ENCODE data around the gene PAK4.
"Not testable (repeated sequence)": the region's sequence is repeated elsewhere in the genome, so short reads cannot be mapped to it uniquely, and the experiment has no call there.

The PAK4 gene

GRCh38 chr19:39130337-39131254, 5.0 kb downstream of the PAK4 start:
- no peak for DNase-seq (ENCODE audit: low read depth in 2 of 2)

- DNase-seq (ENCODE audit: low read depth in 2 of 2), result no peak
Measured at GRCh38 chr19:39131255-39131755, 5.7 kb downstream of the PAK4 start.

- DNase-seq (ENCODE audit: low read depth in 2 of 2), result no peak
Measured at GRCh38 chr19:39132344-39132969, 6.9 kb downstream of the PAK4 start.

- DNase-seq (ENCODE audit: low read depth in 2 of 2), result no peak
Measured at GRCh38 chr19:39133431-39134270, 8.1 kb downstream of the PAK4 start.

- no peak for DNase-seq (ENCODE audit: low read depth in 2 of 2)
Measured at GRCh38 chr19:39135701-39136100, 10.1 kb downstream of the PAK4 start.

GRCh38 chr19:39136225-39136940, 10.8 kb downstream of the PAK4 start:
- DNase-seq (ENCODE audit: low read depth in 2 of 2), result no peak

DNA sequence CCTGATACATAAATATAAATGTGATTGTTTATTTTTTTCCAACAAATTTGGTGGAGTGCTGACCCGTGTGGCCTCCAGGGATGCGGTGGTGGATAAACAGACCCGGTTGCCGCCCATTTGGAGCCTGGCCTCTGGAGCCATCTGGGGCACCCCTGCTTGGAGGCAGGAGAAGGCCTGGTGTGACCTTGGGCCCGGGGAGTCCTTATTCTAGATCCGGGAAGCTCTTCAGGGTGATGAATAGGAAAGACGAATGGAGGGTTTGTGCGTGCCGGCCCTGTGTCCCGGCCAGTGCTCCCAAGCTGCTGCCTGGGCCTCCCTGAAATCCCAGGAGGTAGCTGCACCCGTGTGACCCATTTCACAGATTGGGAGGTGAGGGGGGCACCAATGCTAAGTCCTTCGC, 11.5 kb downstream of the PAK4 start:
- no peak for DNase-seq (ENCODE audit: low read depth in 2 of 2)

- DNase-seq (ENCODE audit: low read depth in 2 of 2), result no peak
Measured at GRCh38 chr19:39138221-39139211, 12.9 kb downstream of the PAK4 start.

GRCh38 chr19:39139305-39139874, 13.8 kb downstream of the PAK4 start:
- no peak for DNase-seq (ENCODE audit: low read depth in 2 of 2)

DNA sequence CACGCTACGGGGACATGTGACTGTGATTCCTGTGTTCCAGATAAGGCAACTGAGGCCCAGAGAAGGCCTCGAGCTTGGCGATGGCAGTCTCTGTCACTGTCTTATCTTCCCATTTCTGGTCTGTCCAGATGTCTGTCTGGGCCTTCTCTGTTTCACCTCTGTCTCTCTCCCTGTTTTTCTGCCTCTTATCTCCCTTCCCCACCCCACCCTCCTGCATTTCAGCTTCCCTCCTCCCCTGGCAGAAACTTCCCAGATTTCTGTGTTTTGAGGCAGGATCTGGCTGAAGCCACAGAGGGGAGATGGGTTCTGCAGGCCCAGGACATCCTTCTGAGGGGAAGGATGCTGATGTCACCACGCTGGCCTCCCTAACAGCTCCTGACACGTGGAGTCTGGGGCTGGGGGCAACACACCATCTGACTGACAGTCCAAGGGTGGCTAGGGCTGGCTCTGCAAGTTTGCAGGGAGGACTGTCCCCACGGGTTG, 14.4 kb downstream of the PAK4 start:
- DNase-seq (ENCODE audit: low read depth in 2 of 2), result no peak

DNA sequence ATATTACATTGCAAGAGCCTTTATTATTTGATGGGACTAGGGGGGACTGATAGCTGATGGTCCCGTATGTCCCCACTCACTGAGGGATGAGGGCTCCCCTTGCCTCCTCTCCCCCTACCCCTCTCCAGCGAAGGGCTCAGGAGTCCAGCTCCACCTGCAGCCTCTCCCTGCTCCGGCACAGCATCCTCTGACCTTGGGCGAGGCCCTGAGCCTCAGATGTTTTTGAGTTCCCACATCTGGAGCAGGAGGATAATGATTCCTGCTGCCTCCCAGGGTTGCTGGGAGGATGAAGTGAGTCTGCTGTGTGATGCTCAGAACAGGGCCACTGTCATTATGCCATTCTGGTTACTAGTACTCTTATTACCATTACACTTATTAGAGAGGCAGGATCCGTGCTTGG, 15.0 kb downstream of the PAK4 start:
- DNase-seq (ENCODE audit: low read depth in 2 of 2), result no peak

DNA sequence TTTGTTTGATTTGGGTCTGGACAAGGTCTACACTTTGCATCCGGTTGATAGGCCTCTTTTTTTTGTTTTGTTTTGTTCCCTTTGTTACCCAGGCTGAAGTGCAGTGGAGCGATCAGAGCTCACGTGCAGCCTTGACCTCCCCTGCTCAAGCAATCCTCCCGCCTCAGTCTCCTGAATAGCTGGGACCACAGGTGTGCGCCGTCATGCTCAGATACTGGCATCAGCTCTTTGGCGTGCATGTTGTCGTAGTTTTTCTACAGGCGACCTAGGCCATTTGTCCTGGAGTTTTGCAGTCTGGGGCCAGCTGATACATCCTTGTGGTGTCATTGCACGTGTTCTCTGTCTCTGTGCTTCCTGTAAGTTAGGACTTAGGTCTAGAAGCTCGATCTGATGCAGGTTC, 16.3 kb downstream of the PAK4 start:
- DNase-seq (ENCODE audit: low read depth in 2 of 2), result no peak

- no peak for DNase-seq (ENCODE audit: low read depth in 2 of 2)
Measured at GRCh38 chr19:39142630-39143029, 17.0 kb downstream of the PAK4 start.

- not testable (repeated sequence) for DNase-seq (ENCODE audit: low read depth in 2 of 2)
Measured at GRCh38 chr19:39143757-39144289, 18.2 kb downstream of the PAK4 start.

DNA sequence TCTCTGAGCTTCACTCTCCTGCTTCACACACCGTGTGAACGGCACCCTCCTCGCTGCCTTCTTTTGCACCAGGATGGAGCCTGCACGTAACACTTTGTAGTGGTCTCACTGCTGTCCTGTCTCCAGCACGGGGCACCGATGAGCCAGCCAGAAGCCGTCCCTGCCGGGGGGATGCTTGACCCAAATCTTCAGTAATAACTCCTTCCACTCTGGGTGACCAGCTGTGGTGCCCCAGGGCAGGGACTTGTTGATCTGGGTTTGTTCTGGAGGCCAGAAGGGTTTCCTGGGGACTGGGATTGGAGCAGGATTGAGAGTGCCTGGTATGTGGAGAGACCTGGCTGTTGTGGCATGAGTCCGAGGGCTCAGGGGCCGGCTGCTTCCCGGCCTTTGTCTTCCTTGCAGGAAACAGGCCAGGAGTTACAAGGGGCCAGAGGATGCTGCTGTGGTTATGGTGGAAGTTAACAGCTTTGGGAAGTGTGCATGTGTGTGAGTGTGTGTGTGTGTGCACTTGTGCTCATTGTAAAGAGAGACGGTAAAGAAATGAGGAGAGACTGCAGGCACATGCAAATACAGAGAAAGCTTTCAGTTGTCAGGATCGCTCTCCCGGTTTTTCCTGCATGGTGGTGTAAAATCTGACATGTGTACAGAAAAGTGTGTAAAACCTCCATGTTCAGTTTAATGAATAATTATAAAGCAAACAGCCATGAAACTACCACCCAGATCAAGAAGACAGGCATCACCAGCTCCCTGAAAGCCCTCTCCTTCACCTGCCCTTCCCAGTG, 18.9 kb downstream of the PAK4 start:
- no peak for DNase-seq (ENCODE audit: low read depth in 2 of 2)

DNA sequence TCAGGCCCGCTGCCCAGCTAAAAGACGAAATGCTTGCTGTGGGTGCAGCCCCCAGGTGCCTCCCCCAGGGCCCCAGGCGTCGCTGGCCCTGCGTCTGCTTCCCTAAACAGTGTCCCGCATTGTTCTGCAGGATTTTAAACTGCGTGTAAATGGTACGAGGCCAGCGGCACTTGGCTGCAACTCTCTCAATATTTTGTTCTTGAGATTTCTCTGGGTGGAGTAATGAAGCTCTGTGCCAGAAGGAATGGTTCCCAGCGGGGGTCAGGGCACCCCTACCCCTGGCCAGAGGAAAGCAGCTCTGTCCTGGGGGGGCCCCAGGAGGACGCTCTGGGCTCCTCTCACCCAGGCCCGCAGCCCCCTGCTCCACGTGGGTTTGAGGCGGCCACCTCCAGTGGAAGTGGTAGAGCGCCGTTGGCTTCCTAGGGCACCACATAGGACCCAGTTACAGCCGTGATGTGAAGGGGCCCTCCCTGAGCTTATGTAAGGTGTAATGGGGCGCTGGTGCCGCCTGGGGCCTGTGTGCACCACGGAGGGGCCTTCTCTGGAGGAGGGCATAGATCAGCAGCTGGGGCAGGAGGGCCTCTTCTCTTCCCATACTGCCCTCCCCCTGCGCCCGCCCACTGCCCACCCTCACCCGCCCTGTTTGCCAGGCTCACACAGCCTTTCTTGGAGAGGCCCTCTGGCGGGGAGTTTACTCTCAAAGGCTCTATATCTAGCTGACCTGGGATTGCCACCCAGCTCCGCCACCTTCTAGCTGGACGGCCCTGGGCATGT, 19.8 kb downstream of the PAK4 start:
- no peak for DNase-seq (ENCODE audit: low read depth in 2 of 2)

DNA sequence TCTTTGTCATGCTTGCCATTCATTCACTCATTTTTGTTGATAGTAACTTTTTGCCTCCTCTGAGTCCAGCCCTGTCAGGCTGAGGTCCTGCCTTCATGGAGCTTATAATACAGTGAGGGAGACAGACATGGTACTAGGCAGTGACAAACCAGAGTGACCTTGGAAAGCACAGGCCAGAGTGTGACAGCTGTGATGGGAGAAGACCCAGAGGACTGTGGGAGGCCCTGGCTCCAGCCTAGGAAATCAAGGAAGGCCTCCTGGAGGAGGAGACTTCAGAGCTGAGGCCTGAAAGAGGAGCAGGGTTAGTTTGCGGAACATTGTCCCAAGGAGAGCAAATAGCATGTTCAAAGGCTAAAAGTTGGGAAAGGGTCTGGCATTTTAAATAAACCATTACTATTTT, 20.5 kb downstream of the PAK4 start:
- DNase-seq (ENCODE audit: low read depth in 2 of 2), result no peak
